ENCODE measurements around the gene CBX3.

DNA sequence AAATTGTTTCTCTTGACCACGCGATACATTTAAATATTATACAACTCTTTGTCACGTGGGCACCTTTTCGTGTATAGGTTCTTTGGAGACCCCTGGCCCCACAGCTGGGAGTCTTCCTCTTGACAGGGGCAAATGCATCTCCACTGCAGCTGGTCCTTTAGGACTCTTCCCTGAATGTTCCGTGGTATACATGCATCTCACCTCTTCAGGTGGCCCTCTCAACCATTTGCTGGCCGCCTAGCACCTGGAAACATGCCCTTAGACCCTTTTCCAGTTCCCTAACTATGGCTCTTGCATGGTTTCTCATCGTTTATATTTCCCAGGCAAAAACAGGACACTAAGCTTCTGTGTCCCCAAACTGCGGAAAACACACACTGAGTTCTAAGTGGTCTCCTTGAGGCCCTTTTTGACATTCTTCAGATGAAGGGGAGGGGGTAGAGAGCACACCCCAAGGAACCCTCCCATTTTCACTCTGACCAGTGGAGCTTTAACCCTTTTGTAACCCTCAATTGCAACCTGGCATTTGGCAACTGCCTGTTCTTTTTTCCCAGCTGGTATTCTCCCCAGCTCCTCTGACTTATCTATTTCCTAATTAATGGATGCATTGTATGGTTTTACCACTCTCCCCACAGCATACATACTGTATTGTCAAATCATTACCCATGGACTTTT lies 21.6 kb upstream of the CBX3 start:
- TF ChIP-seq CTCF (IDR thresholded peaks at IDR 0.05): no peak
- no peak for TF ChIP-seq POLR2A (IDR thresholded peaks at IDR 0.05; ENCODE audit: low read depth)

Measured in esophagus muscularis mucosa (tissue), 3 donors.